AG09309 (cell line): Measurements from ENCODE around the gene HAGH.

Source experiments
- DNase-seq: peaks from one replicate; pipeline ENCODE4 v3.0.0-alpha.2; 2010; ENCODE audit warnings: low read depth
- H3K4me3 ChIP-seq: 2 replicates; pipeline ENCODE4 v1.5.1; 2011; ENCODE audit warnings: mild to moderate bottlenecking, low read depth, low read length, moderate library complexity; ENCODE audit not compliant: control insufficient read depth
- TF ChIP-seq, protein P1 (sequence below): IDR thresholded peaks from 2 replicates; pipeline ENCODE4 v1.5.1; 2011; ENCODE audit warnings: mild to moderate bottlenecking, low read depth, low read length, inconsistent platforms; ENCODE audit not compliant: insufficient read depth, control insufficient read depth; ENCODE audit errors: missing control alignments

The HAGH gene

DNA sequence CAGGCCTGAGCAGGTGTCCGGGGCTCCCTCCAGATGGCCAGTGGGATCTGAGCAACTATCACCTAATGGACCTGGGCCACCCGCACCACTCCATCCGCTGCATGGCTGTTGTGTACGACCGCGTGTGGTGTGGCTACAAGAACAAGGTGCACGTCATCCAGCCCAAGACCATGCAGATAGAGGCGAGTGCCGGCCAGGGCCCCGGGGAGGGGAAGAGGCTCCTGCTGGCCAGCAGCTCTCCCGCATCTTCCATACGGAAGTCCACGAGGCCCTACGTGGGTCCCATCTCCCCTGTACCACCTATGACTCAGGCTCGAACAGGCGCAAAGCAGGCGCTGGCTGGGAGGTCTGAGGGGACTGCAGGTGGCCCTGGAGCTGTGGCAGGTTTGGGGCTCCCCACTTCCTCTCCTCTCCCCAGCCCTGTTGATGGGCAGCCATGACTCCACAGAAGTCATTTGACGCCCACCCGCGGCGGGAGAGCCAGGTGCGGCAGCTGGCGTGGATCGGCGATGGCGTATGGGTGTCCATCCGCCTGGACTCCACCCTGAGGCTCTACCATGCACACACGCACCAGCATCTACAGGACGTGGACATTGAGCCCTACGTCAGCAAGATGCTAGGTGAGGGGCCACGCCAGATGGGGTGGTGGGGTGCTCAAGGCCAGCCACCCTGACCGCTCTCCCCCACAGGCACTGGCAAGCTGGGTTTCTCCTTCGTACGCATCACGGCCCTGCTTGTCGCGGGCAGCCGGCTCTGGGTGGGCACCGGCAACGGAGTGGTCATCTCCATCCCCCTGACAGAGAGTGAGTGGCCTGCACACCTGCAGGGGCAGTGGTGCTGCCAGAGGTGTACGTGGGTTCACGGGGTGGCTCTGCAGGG lies 59.3 kb downstream of the HAGH start:
- DNase-seq = no peak
- H3K4me3 ChIP-seq = no peak overlapping the region
- TF ChIP-seq, protein P1, sequence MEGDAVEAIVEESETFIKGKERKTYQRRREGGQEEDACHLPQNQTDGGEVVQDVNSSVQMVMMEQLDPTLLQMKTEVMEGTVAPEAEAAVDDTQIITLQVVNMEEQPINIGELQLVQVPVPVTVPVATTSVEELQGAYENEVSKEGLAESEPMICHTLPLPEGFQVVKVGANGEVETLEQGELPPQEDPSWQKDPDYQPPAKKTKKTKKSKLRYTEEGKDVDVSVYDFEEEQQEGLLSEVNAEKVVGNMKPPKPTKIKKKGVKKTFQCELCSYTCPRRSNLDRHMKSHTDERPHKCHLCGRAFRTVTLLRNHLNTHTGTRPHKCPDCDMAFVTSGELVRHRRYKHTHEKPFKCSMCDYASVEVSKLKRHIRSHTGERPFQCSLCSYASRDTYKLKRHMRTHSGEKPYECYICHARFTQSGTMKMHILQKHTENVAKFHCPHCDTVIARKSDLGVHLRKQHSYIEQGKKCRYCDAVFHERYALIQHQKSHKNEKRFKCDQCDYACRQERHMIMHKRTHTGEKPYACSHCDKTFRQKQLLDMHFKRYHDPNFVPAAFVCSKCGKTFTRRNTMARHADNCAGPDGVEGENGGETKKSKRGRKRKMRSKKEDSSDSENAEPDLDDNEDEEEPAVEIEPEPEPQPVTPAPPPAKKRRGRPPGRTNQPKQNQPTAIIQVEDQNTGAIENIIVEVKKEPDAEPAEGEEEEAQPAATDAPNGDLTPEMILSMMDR = no peak

DNA sequence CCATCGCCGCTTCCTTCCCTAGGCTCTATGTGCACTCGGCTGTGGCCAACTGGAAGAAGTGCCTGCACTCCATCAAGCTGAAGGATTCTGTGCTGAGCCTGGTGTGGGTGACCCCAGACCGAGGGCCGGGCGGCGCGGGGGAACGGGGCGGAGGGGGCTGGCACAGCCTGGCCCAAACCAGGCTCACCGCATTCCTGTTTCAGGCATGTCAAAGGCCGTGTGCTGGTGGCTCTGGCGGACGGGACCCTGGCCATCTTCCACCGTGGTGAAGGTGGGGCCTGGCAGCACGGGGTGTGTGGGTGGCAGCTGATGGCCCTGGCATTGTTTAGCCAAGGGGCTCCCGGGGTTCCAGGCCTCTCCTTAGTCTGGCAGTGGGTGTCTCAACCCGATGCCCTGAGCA lies 59.9 kb downstream of the HAGH start:
- no peak for DNase-seq
- TF ChIP-seq, protein P1 = no peak
- H3K4me3 ChIP-seq = no peak overlapping the region

DNA sequence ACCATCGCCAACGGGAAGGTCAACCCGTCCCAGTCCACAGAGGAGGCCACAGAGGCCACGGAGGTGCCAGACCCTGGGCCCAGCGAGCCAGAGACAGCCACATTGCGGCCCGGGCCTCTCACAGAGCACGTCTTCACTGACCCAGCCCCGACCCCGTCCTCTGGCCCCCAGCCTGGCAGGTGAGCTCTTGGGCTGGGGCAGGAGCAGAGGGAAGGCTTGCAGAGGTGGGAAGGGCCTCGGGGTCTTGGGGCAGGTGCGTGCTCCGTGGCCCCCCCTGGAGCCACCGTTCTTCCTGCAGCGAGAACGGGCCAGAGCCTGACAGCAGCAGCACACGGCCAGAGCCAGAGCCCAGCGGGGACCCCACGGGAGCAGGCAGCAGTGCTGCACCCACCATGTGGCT lies 60.4 kb downstream of the HAGH start:
- TF ChIP-seq, protein P1 = no peak
- H3K4me3 ChIP-seq = no peak overlapping the region
- DNase-seq = no peak

DNA sequence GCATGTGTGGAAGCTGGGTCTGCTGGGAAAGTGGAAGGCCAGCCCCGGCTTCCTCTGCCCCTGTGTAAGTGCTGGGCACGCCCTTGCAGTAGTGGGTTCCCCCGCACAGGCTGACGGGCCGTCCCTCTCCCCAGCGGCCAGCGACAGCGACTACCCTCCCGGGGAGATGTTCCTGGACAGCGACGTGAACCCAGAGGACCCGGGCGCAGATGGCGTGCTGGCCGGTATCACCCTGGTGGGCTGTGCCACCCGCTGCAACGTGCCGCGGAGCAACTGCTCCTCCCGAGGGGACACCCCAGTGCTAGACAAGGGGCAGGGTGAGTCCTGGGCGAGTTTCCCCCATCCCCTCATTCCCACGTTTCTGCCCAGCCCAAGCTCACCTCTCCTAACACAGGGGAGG lies 60.8 kb downstream of the HAGH start:
- TF ChIP-seq, protein P1 = no peak
- DNase-seq = no peak

DNA sequence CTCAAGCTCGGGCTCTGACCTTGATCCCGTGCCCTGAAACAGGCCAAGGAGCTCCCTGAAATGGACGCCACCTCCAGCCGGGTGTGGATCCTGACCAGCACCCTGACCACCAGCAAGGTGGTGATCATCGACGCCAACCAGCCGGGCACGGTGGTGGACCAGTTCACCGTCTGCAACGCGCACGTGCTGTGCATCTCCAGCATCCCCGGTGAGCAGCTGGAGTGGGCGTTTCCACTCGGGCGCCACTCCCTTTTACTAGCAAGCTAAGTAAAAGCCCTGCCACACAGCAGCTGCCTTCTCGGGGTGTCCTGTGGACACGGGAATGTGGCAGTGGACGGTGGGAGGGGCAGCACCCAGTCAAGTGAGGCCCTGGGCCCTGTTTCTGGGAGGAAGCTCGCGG lies 61.7 kb downstream of the HAGH start:
- H3K4me3 ChIP-seq = no peak overlapping the region
- TF ChIP-seq, protein P1 = no peak
- no peak for DNase-seq

More for the DNA sequence above, 60.8 kb downstream of the HAGH start:
- H3K4me3 ChIP-seq = no peak overlapping the region

DNA sequence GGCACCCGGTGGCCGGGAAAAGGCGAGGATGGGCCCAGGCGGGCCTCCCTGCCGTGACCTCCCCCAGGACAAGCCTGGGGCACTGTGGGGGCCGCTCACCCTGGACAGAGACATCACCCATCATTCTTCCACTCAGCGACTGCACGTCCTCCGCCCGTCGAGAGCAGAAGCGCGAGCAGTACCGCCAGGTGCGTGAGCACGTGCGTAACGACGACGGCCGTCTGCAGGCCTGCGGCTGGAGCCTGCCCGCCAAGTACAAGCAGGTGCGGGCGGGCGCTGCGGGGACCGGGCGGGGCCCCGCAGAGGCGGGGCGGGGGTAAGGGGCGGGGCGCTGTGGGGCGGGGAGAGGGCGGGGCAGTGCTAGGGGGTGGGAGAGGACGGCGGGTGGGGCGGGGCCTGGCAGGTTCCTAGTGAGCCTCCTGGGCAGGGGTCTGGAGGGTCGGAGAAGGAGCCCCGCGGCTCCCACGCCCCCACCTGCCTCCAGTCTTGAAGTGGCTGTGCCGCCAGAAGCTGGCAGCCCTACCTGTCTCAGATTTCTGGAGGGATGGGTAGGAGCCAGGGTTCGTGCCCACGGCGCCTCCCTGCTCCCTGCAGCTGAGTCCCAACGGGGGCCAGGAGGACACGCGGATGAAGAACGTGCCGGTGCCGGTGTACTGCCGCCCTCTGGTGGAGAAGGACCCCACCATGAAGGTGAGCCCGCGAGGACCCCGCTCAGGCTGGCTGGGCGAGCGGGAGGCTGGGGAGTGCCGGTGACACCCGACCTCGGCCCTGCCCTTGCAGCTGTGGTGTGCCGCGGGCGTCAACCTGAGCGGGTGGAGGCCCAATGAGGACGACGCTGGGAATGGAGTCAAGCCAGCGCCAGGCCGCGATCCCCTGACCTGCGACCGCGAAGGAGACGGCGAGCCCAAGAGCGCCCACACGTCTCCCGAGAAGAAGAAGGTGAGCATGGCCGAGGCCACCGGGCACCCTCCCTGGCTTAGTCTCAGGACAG lies 62.8 kb downstream of the HAGH start:
- TF ChIP-seq, protein P1 = peak; percentile 32
- H3K4me3 ChIP-seq = no peak overlapping the region
- no peak for DNase-seq
